ENCODE results near the gene CBR4.

Gene CBR4

GRCh38 chr4:169015186-169015623 lies 5.2 kb upstream of the CBR4 start:
- H3K4me1 ChIP-seq (ENCODE audit: control insufficient read depth, insufficient read depth, low read length) = peaks cover 12% of the 10 kb centered on the region
- H3K36me3 ChIP-seq (ENCODE audit: control insufficient read depth, insufficient read depth, low read length) = no peaks in the 10 kb centered on the region
- no peaks in the 10 kb centered on the region for H3K27me3 ChIP-seq (ENCODE audit: control insufficient read depth, insufficient read depth, low read length, poor library complexity, severe bottlenecking)
- H3K4me3 ChIP-seq (ENCODE audit: insufficient read depth, low read depth, low read length) = no peak overlapping the region
- no peak overlapping the region for H3K27ac ChIP-seq (ENCODE audit: insufficient read depth, low read depth, low read length, poor library complexity, severe bottlenecking)
- WGBS, 2 experiments = 59 to 60% methylated on average over 5 of the region's 5 CpGs
- no peaks in the 10 kb centered on the region for H3K9me3 ChIP-seq (ENCODE audit: control insufficient read depth, low read length)

GRCh38 chr4:169014586-169014985 lies 4.5 kb upstream of the CBR4 start:
- H3K9me3 ChIP-seq (ENCODE audit: control insufficient read depth, low read length) = no peaks in the 10 kb centered on the region
- no peaks in the 10 kb centered on the region for H3K36me3 ChIP-seq (ENCODE audit: control insufficient read depth, insufficient read depth, low read length)
- WGBS, 2 experiments = 50% methylated on average over 2 of the region's 2 CpGs; no CpG with 5 or more reads in 1 of the 2 experiments
- H3K27me3 ChIP-seq (ENCODE audit: control insufficient read depth, insufficient read depth, low read length, poor library complexity, severe bottlenecking) = no peaks in the 10 kb centered on the region
- peaks cover 12% of the 10 kb centered on the region for H3K4me1 ChIP-seq (ENCODE audit: control insufficient read depth, insufficient read depth, low read length)
- H3K27ac ChIP-seq (ENCODE audit: insufficient read depth, low read depth, low read length, poor library complexity, severe bottlenecking) = no peak overlapping the region
- no peak overlapping the region for H3K4me3 ChIP-seq (ENCODE audit: insufficient read depth, low read depth, low read length)

DNA sequence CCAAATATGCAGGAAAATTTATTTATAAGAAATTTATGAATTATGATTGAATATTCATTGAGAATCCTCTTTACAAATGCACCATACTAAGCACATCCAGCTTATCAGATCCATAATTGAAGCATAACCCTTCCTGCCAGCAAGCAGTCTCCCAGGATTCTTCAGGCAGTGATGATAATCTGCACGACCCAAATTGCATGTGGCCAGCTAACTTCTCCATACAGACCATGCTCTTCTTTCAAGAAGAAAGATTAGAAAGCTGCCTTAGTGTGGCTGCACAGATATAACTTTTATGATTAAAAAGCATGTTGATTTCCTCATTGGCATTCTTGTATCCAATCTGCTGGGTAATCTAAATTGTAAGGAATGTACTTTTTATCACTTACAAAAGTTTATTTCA lies 3.3 kb upstream of the CBR4 start:
- Histone ChIP-seq H3K4me1 (ENCODE audit: control insufficient read depth, insufficient read depth, low read length) (peaks cover 12% of the 10 kb centered on the region), H3K4me3 (ENCODE audit: insufficient read depth, low read depth, low read length) (no peak overlapping the region), H3K9me3 (ENCODE audit: control insufficient read depth, low read length) (no peaks in the 10 kb centered on the region), H3K27me3 (ENCODE audit: control insufficient read depth, insufficient read depth, low read length, poor library complexity, severe bottlenecking) (no peaks in the 10 kb centered on the region), H3K27ac (ENCODE audit: insufficient read depth, low read depth, low read length, poor library complexity, severe bottlenecking) (no peak overlapping the region), H3K36me3 (ENCODE audit: control insufficient read depth, insufficient read depth, low read length) (no peaks in the 10 kb centered on the region)
- WGBS, 2 experiments = 92 to 100% methylated on average over 1 of the region's 1 CpG

DNA sequence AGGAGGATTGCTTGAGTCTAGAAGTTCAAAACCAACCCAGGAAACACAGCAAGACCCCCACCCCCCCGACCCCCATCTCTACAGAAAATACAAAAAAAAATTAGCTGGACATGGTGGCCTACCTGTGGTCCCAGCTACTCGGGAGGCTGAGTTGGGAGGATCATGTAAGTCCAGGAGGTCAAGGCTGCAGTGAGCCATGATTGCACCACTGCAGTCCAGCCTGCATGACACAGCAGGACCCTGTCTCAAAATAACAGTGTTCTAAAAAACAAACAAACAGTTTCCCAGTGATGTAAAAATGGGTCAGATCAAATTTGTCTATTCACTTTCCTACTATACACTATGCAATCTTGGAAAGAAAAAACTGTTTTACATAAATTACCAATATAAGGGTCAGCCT lies 2.0 kb upstream of the CBR4 start:
- Histone ChIP-seq H3K9me3 (ENCODE audit: control insufficient read depth, low read length) (no peaks in the 10 kb centered on the region), H3K27ac (ENCODE audit: insufficient read depth, low read depth, low read length, poor library complexity, severe bottlenecking) (no peak overlapping the region), H3K27me3 (ENCODE audit: control insufficient read depth, insufficient read depth, low read length, poor library complexity, severe bottlenecking) (no peaks in the 10 kb centered on the region), H3K4me3 (ENCODE audit: insufficient read depth, low read depth, low read length) (no peak overlapping the region), H3K4me1 (ENCODE audit: control insufficient read depth, insufficient read depth, low read length) (peaks cover 4% of the 10 kb centered on the region), H3K36me3 (ENCODE audit: control insufficient read depth, insufficient read depth, low read length) (no peaks in the 10 kb centered on the region)
- WGBS, 2 experiments = 87 to 93% methylated on average over 1 to 2 of the region's 2 CpGs

GRCh38 chr4:169009286-169010124 lies 550 bp downstream of the CBR4 start:
- Histone ChIP-seq H3K9me3 (ENCODE audit: control insufficient read depth, low read length) (no peaks in the 10 kb centered on the region), H3K4me3 (ENCODE audit: insufficient read depth, low read depth, low read length) (peak overlapping the region; percentile 86), H3K27me3 (ENCODE audit: control insufficient read depth, insufficient read depth, low read length, poor library complexity, severe bottlenecking) (no peaks in the 10 kb centered on the region), H3K4me1 (ENCODE audit: control insufficient read depth, insufficient read depth, low read length) (peaks cover 4% of the 10 kb centered on the region), H3K36me3 (ENCODE audit: control insufficient read depth, insufficient read depth, low read length) (peaks cover 4% of the 10 kb centered on the region), H3K27ac (ENCODE audit: insufficient read depth, low read depth, low read length, poor library complexity, severe bottlenecking) (peak overlapping the region; percentile 92)
- whole genome bisulfite sequencing, 2 experiments = 1% methylated on average over 44 of the region's 44 CpGs

GRCh38 chr4:169005453-169006099 lies 4.5 kb downstream of the CBR4 start:
- WGBS, 2 experiments = 73 to 89% methylated on average over 1 of the region's 1 CpG

DNA sequence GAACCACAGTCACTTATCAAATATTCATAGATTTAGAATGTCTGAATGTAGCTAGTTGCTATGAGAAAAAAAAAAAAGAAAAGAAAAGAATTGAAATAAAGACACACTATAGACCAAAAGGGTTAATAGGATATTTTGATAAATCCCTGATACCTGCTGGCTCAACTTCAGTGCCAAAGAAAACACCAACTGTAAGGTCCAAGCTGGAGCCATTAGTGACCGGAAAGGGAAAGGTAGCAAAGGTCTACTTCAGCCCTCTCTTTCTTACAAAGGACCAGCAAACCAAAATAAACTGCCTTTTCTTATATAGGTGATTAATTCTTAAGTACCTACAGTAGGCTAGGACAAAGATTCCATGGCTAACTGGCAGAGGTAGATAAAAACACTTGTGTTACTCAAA lies 9.7 kb downstream of the CBR4 start:
- no peak overlapping the region for H3K27ac ChIP-seq (ENCODE audit: insufficient read depth, low read depth, low read length, poor library complexity, severe bottlenecking)
- no peak overlapping the region for H3K4me3 ChIP-seq (ENCODE audit: insufficient read depth, low read depth, low read length)
- WGBS, 2 experiments = 92 to 100% methylated on average over 1 of the region's 1 CpG
- no peaks in the 10 kb centered on the region for H3K4me1 ChIP-seq (ENCODE audit: control insufficient read depth, insufficient read depth, low read length)
- peaks cover 27% of the 10 kb centered on the region for H3K36me3 ChIP-seq (ENCODE audit: control insufficient read depth, insufficient read depth, low read length)
- no peaks in the 10 kb centered on the region for H3K27me3 ChIP-seq (ENCODE audit: control insufficient read depth, insufficient read depth, low read length, poor library complexity, severe bottlenecking)
- no peaks in the 10 kb centered on the region for H3K9me3 ChIP-seq (ENCODE audit: control insufficient read depth, low read length)

More at GRCh38 chr4:169005453-169006099, 4.5 kb downstream of the CBR4 start:
- no peak overlapping the region for H3K4me3 ChIP-seq (ENCODE audit: insufficient read depth, low read depth, low read length)
- no peaks in the 10 kb centered on the region for H3K9me3 ChIP-seq (ENCODE audit: control insufficient read depth, low read length)
- peaks cover 20% of the 10 kb centered on the region for H3K36me3 ChIP-seq (ENCODE audit: control insufficient read depth, insufficient read depth, low read length)
- no peak overlapping the region for H3K27ac ChIP-seq (ENCODE audit: insufficient read depth, low read depth, low read length, poor library complexity, severe bottlenecking)
- H3K27me3 ChIP-seq (ENCODE audit: control insufficient read depth, insufficient read depth, low read length, poor library complexity, severe bottlenecking) = no peaks in the 10 kb centered on the region
- no peaks in the 10 kb centered on the region for H3K4me1 ChIP-seq (ENCODE audit: control insufficient read depth, insufficient read depth, low read length)

GRCh38 chr4:168999809-169000208 lies 10.2 kb downstream of the CBR4 start:
- Histone ChIP-seq H3K4me3 (ENCODE audit: insufficient read depth, low read depth, low read length) (no peak overlapping the region), H3K27me3 (ENCODE audit: control insufficient read depth, insufficient read depth, low read length, poor library complexity, severe bottlenecking) (no peaks in the 10 kb centered on the region), H3K4me1 (ENCODE audit: control insufficient read depth, insufficient read depth, low read length) (no peaks in the 10 kb centered on the region), H3K36me3 (ENCODE audit: control insufficient read depth, insufficient read depth, low read length) (peaks cover 24% of the 10 kb centered on the region), H3K9me3 (ENCODE audit: control insufficient read depth, low read length) (no peaks in the 10 kb centered on the region), H3K27ac (ENCODE audit: insufficient read depth, low read depth, low read length, poor library complexity, severe bottlenecking) (no peak overlapping the region)
- WGBS, 2 experiments = 82 to 88% methylated on average over 4 of the region's 4 CpGs

DNA sequence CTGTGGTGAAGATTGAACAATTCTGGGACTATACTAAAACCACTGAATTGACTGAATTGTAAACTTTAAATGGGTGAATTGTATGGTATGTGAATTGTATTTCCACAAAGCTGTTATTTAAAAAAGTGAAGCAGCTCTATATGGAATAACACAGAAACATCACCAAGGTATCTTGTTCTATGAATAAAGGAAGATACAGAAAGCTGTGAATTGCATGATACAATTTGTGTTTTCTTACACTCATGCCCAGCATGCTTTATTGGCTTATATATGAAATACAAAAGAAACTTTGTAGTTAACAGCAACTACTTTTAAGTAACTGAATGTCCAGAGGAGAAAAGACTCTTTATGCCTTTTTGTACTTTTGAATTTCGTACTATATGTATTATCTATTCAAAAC lies 11.5 kb downstream of the CBR4 start:
- Histone ChIP-seq H3K27ac (ENCODE audit: insufficient read depth, low read depth, low read length, poor library complexity, severe bottlenecking) (no peak overlapping the region), H3K4me3 (ENCODE audit: insufficient read depth, low read depth, low read length) (no peak overlapping the region), H3K9me3 (ENCODE audit: control insufficient read depth, low read length) (no peaks in the 10 kb centered on the region), H3K4me1 (ENCODE audit: control insufficient read depth, insufficient read depth, low read length) (no peaks in the 10 kb centered on the region), H3K27me3 (ENCODE audit: control insufficient read depth, insufficient read depth, low read length, poor library complexity, severe bottlenecking) (no peaks in the 10 kb centered on the region), H3K36me3 (ENCODE audit: control insufficient read depth, insufficient read depth, low read length) (peaks cover 24% of the 10 kb centered on the region)
- 100% methylated on average over 1 of the region's 1 CpG; no CpG with 5 or more reads in 1 of the 2 experiments for WGBS, 2 experiments

GRCh38 chr4:168995537-168996295 lies 14.3 kb downstream of the CBR4 start:
- 79 to 93% methylated on average over 2 of the region's 2 CpGs for WGBS, 2 experiments
- Histone ChIP-seq H3K27me3 (ENCODE audit: control insufficient read depth, insufficient read depth, low read length, poor library complexity, severe bottlenecking) (no peaks in the 10 kb centered on the region), H3K27ac (ENCODE audit: insufficient read depth, low read depth, low read length, poor library complexity, severe bottlenecking) (no peak overlapping the region), H3K9me3 (ENCODE audit: control insufficient read depth, low read length) (no peaks in the 10 kb centered on the region), H3K36me3 (ENCODE audit: control insufficient read depth, insufficient read depth, low read length) (peaks cover 7% of the 10 kb centered on the region), H3K4me1 (ENCODE audit: control insufficient read depth, insufficient read depth, low read length) (no peaks in the 10 kb centered on the region), H3K4me3 (ENCODE audit: insufficient read depth, low read depth, low read length) (no peak overlapping the region)

All from ectodermal cell (in vitro differentiated cells).